CD4-positive, alpha-beta T cell (primary cell): ENCODE data around the gene EIF5. TPM values are rescaled to one million over a fixed set of nuclear protein-coding genes. Genes with fewer than 3 reads are reported as not detected.

Experiments used
- ATAC-seq: fragments of 200-7000 bp; cut with Tn5 transposase; one replicate; pipeline ENCODE4 v1.10.0; 2022; ENCODE audit warnings: mild to moderate bottlenecking; ENCODE audit not compliant: poor library complexity
- CTCF ChIA-PET: fragments of 350-600 bp; sonication (Branson Sonifier 250); formaldehyde crosslinking; loops from one replicate; lab custom pipeline; 2021; ENCODE audit warnings: antibody characterized with exemption, inconsistent platforms; lab: Charles Lee
- POLR2A ChIA-PET: fragments of 350-600 bp; sonication (Branson Sonifier 250); formaldehyde crosslinking; loops from one replicate; lab custom pipeline; 2021; ENCODE audit warnings: antibody characterized with exemption, inconsistent platforms; lab: Charles Lee
- DNase-seq, 14 experiments: peaks; one replicate each; pipeline ENCODE4 v3.0.0-alpha.2; 2013 to 2020; ENCODE audit warnings: mixed read lengths in 2 of 14
- H3K27ac ChIP-seq, 2 donors: one replicate each; pipeline versions ENCODE4 v1.5.1 to v1.7.0; 2013; ENCODE audit warnings: low read length in 2 of 2, low read depth in 1 of 2, mild to moderate bottlenecking in 1 of 2
- H3K27me3 ChIP-seq, 2 experiments: 1 replicate in 1 of 2; 2 replicates in 1 of 2; pipeline versions ENCODE4 v1.6.1 to v1.7.0; 2013; ENCODE audit warnings: low read length in 2 of 2, control low read depth in 1 of 2, mild to moderate bottlenecking in 1 of 2, moderate library complexity in 1 of 2; ENCODE audit not compliant: insufficient read depth in 2 of 2, control insufficient read depth in 1 of 2
- H3K36me3 ChIP-seq: one replicate; pipeline ENCODE4 v1.6.1; 2013; ENCODE audit warnings: low read length, control low read depth; ENCODE audit not compliant: insufficient read depth
- H3K4me1 ChIP-seq: one replicate; pipeline ENCODE4 v1.6.1; 2013; ENCODE audit warnings: low read length, control low read depth; ENCODE audit not compliant: insufficient read depth
- H3K4me3 ChIP-seq: one replicate; pipeline ENCODE4 v1.5.1; 2013; ENCODE audit warnings: mild to moderate bottlenecking, low read length, moderate library complexity
- H3K9me3 ChIP-seq, 2 experiments: 1 replicate in 1 of 2; 2 replicates in 1 of 2; pipeline versions ENCODE4 v1.6.1 to v1.7.0; 2013; ENCODE audit warnings: low read length in 2 of 2, mild to moderate bottlenecking in 2 of 2, control low read depth in 1 of 2, moderate library complexity in 1 of 2; ENCODE audit not compliant: control insufficient read depth in 1 of 2, insufficient read depth in 1 of 2
- H3K27ac Mint-ChIP-seq: one replicate; pipeline ENCODE4 v1.8.0; 2020; ENCODE audit warnings: mixed read lengths
- H3K27me3 Mint-ChIP-seq: one replicate; pipeline ENCODE4 v1.8.0; 2021; ENCODE audit warnings: mixed read lengths
- H3K36me3 Mint-ChIP-seq: one replicate; pipeline ENCODE4 v1.8.0; 2021; ENCODE audit warnings: low read depth, mixed read lengths
- H3K4me1 Mint-ChIP-seq: one replicate; pipeline ENCODE4 v1.8.0; 2021; ENCODE audit warnings: low read depth, mixed read lengths
- H3K4me3 Mint-ChIP-seq: one replicate; pipeline ENCODE4 v1.8.0; 2020; ENCODE audit warnings: mild to moderate bottlenecking, mixed read lengths
- H3K9me3 Mint-ChIP-seq: one replicate; pipeline ENCODE4 v1.8.0; 2020; ENCODE audit warnings: mixed read lengths
- CTCF ChIP-seq: fragments of 200-600 bp; IDR thresholded peaks from one replicate; pipeline ENCODE4 v1.8.0; 2022; ENCODE audit warnings: antibody characterized with exemption, mild to moderate bottlenecking
- intact Hi-C, 2 experiments: fragments of 100-400 bp; cut with DNase I in 1 of 2; cut with micrococcal nuclease in 1 of 2; formaldehyde crosslinking; loops; one replicate each; pipeline versions ENCODE4 v1.15.1 to v1.9.0; 2023 to 2025; cut with DNase I, micrococcal nuclease
- total RNA-seq, 174 experiments: library from RNA in 2 of 174; stranded (reverse) in 2 of 174; gene quantifications; one replicate each; pipeline ENCODE4 v1.2.3 and lab custom pipeline; 2021 to 2026

The EIF5 gene
- total RNA-seq, 2 experiments from 2014 or later, result 658 TPM

GRCh38 chr14:103372552-103373304 is 38.7 kb downstream of the EIF5 start:
- Histone ChIP-seq H3K4me1 (no peaks in the 10 kb centered on the region), H3K27me3 (no peaks in the 10 kb centered on the region), H3K4me3 (no peak overlapping the region), H3K27ac (no peak overlapping the region), H3K36me3 (no peaks in the 10 kb centered on the region), H3K9me3 (no peaks in the 10 kb centered on the region)
- intact Hi-C loops, result no loop called here
- H3K27ac Mint-ChIP-seq, result no peak overlapping the region
- no peak for TF ChIP-seq CTCF
- DNase-seq (peak in 2 of 14 experiments; percentile 22 to 64), ATAC-seq (no peak)
- H3K4me1 Mint-ChIP-seq, result no peaks in the 10 kb centered on the region
- no peaks in the 10 kb centered on the region for H3K36me3 Mint-ChIP-seq
- no peaks in the 10 kb centered on the region for H3K9me3 Mint-ChIP-seq
- ChIA-PET POLR2A (interaction anchor here (0.7 kb wide), 1 partner anchor 133 kb away, joined by 3 read pairs; no protein-coding TSS in a partner anchor), CTCF (no interaction called here)
- H3K27me3 Mint-ChIP-seq, result peaks cover 19% of the 10 kb centered on the region
- H3K4me3 Mint-ChIP-seq, result no peak overlapping the region

GRCh38 chr14:103374121-103374520 is 40.1 kb downstream of the EIF5 start:
- H3K27me3 Mint-ChIP-seq, result peaks cover 23% of the 10 kb centered on the region
- no peaks in the 10 kb centered on the region for H3K4me1 Mint-ChIP-seq
- H3K9me3 Mint-ChIP-seq, result no peaks in the 10 kb centered on the region
- no peak for DNase-seq
- Histone ChIP-seq H3K27ac (no peak overlapping the region), H3K27me3 (no peaks in the 10 kb centered on the region), H3K36me3 (no peaks in the 10 kb centered on the region), H3K4me1 (no peaks in the 10 kb centered on the region), H3K9me3 (no peaks in the 10 kb centered on the region), H3K4me3 (no peak overlapping the region)
- ChIA-PET CTCF (interaction anchor here (1.1 kb wide), 1 partner anchor 11 kb away, joined by 3 read pairs; the partner anchor contains the start of gene MARK3), POLR2A (no interaction called here)
- H3K36me3 Mint-ChIP-seq, result no peaks in the 10 kb centered on the region
- ATAC-seq, result no peak
- intact Hi-C loops, result no loop called here
- H3K4me3 Mint-ChIP-seq, result no peak overlapping the region
- TF ChIP-seq CTCF, result no peak
- no peak overlapping the region for H3K27ac Mint-ChIP-seq

GRCh38 chr14:103377522-103378037 is 43.5 kb downstream of the EIF5 start:
- intact Hi-C loops, result no loop called here
- CTCF ChIA-PET, result interaction anchor here (2.2 kb wide), 1 partner anchor 14 kb away, joined by 7 read pairs; no protein-coding TSS in a partner anchor
- Mint-ChIP-seq H3K9me3 (no peaks in the 10 kb centered on the region), H3K27ac (no peak overlapping the region), H3K4me3 (no peak overlapping the region), H3K27me3 (peaks cover 19% of the 10 kb centered on the region), H3K36me3 (no peaks in the 10 kb centered on the region), H3K4me1 (no peaks in the 10 kb centered on the region)
- no peak for ATAC-seq
- no peaks in the 10 kb centered on the region for H3K27me3 ChIP-seq
- POLR2A ChIA-PET, result no interaction called here
- TF ChIP-seq CTCF, result no peak
- H3K4me3 ChIP-seq, result no peak overlapping the region
- no peak overlapping the region for H3K27ac ChIP-seq
- H3K9me3 ChIP-seq, result no peaks in the 10 kb centered on the region
- no peaks in the 10 kb centered on the region for H3K4me1 ChIP-seq
- no peak for DNase-seq
- H3K36me3 ChIP-seq, result no peaks in the 10 kb centered on the region
